OCI-LY1 (cell line): ENCODE measurements around the gene CDS1.

ENCODE experiments used
- H2AFZ ChIP-seq: fragments of 200-600 bp; sonication (generic), shearing (Covaris generic); 2 replicates; pipeline ENCODE4 v1.6.0; 2014; ENCODE audit warnings: antibody characterized with exemption, mild to moderate bottlenecking, low read length
- H3F3A ChIP-seq: fragments of 200-600 bp; sonication (generic), shearing (Covaris generic); 2 replicates; pipeline ENCODE4 v1.6.0; 2014; ENCODE audit warnings: mild to moderate bottlenecking, antibody characterized with exemption, low read length, moderate library complexity; ENCODE audit not compliant: insufficient read depth
- H3K27ac ChIP-seq: fragments of 200-600 bp; sonication (generic); 2 replicates; pipeline ENCODE4 v1.5.1; 2014; ENCODE audit warnings: low read length, mixed run types, mild to moderate bottlenecking, low read depth; ENCODE audit not compliant: poor library complexity, severe bottlenecking
- H3K27me3 ChIP-seq: fragments of 200-600 bp; sonication (generic); 2 replicates; pipeline ENCODE4 v1.6.0; 2014; ENCODE audit warnings: antibody characterized with exemption, mild to moderate bottlenecking, low read length, moderate library complexity; ENCODE audit not compliant: insufficient read depth
- H3K36me3 ChIP-seq: fragments of 200-600 bp; sonication (generic); 2 replicates; pipeline ENCODE4 v1.6.1; 2014; ENCODE audit warnings: mild to moderate bottlenecking, antibody characterized with exemption, low read length, moderate library complexity, mixed read lengths; ENCODE audit not compliant: insufficient read depth
- H3K4me1 ChIP-seq: fragments of 200-600 bp; sonication (generic); 2 replicates; pipeline ENCODE4 v1.5.1; 2014; ENCODE audit warnings: mild to moderate bottlenecking, low read length, moderate library complexity; ENCODE audit not compliant: insufficient read depth, severe bottlenecking
- H3K4me2 ChIP-seq: fragments of 200-600 bp; sonication (generic), shearing (Covaris generic); 2 replicates; pipeline ENCODE4 v1.6.1; 2014; ENCODE audit warnings: low read length
- H3K4me3 ChIP-seq: fragments of 200-600 bp; sonication (generic); 2 replicates; pipeline ENCODE4 v1.5.1; 2014; ENCODE audit warnings: low read length, low read depth, mild to moderate bottlenecking, mixed read lengths; ENCODE audit not compliant: poor library complexity, severe bottlenecking
- H3K79me2 ChIP-seq: fragments of 200-600 bp; shearing (Covaris generic); 2 replicates; pipeline ENCODE4 v1.6.1; 2016; ENCODE audit warnings: mixed run types, low read length, mixed read lengths; ENCODE audit not compliant: insufficient read depth
- H3K9ac ChIP-seq: fragments of 200-600 bp; sonication (generic), shearing (Covaris generic); 2 replicates; pipeline ENCODE4 v1.6.1; 2014; ENCODE audit warnings: mild to moderate bottlenecking, low read length, mixed read lengths
- H3K9me2 ChIP-seq: fragments of 200-600 bp; sonication (generic), shearing (Covaris generic); 2 replicates; pipeline ENCODE4 v1.6.1; 2014; ENCODE audit warnings: low read depth, mild to moderate bottlenecking, low read length, mixed read lengths
- H3K9me3 ChIP-seq: fragments of 200-600 bp; shearing (Covaris generic); 2 replicates; pipeline ENCODE4 v1.6.1; 2014; ENCODE audit warnings: low read length, mixed read lengths
- H4K20me1 ChIP-seq: fragments of 200-600 bp; sonication (generic), shearing (Covaris generic); 2 replicates; pipeline ENCODE4 v1.6.0; 2016; ENCODE audit warnings: mild to moderate bottlenecking, low read length; ENCODE audit not compliant: insufficient read depth
- EZH2 ChIP-seq: fragments of 200-600 bp; sonication (generic), shearing (Covaris generic); IDR thresholded peaks from 2 replicates; pipeline ENCODE4 v1.8.0; 2017; ENCODE audit warnings: borderline replicate concordance, mixed run types, mild to moderate bottlenecking, antibody characterized with exemption, low read length, moderate library complexity, mixed read lengths
- TF ChIP-seq, protein P1 (sequence below): fragments of 200-600 bp; sonication (generic), shearing (Covaris generic); IDR thresholded peaks from 2 replicates; pipeline ENCODE4 v1.5.1; 2017; ENCODE audit warnings: mild to moderate bottlenecking, antibody characterized with exemption, low read length, moderate library complexity, mixed read lengths

Gene CDS1

GRCh38 chr4:84699001-84699671 lies 116.2 kb downstream of the CDS1 start:
- no peak overlapping the region for H3K9ac ChIP-seq
- TF ChIP-seq EZH2 = no peak
- TF ChIP-seq, protein P1, sequence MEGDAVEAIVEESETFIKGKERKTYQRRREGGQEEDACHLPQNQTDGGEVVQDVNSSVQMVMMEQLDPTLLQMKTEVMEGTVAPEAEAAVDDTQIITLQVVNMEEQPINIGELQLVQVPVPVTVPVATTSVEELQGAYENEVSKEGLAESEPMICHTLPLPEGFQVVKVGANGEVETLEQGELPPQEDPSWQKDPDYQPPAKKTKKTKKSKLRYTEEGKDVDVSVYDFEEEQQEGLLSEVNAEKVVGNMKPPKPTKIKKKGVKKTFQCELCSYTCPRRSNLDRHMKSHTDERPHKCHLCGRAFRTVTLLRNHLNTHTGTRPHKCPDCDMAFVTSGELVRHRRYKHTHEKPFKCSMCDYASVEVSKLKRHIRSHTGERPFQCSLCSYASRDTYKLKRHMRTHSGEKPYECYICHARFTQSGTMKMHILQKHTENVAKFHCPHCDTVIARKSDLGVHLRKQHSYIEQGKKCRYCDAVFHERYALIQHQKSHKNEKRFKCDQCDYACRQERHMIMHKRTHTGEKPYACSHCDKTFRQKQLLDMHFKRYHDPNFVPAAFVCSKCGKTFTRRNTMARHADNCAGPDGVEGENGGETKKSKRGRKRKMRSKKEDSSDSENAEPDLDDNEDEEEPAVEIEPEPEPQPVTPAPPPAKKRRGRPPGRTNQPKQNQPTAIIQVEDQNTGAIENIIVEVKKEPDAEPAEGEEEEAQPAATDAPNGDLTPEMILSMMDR = no peak
- no peaks in the 10 kb centered on the region for H3K36me3 ChIP-seq
- no peaks in the 10 kb centered on the region for H4K20me1 ChIP-seq
- no peaks in the 10 kb centered on the region for H3K27me3 ChIP-seq
- H2AFZ ChIP-seq = no peak overlapping the region
- no peaks in the 10 kb centered on the region for H3K4me1 ChIP-seq
- no peaks in the 10 kb centered on the region for H3F3A ChIP-seq
- no peak overlapping the region for H3K27ac ChIP-seq
- no peak overlapping the region for H3K4me3 ChIP-seq
- H3K79me2 ChIP-seq = no peaks in the 10 kb centered on the region
- no peaks in the 10 kb centered on the region for H3K9me2 ChIP-seq
- H3K4me2 ChIP-seq = no peak overlapping the region
- H3K9me3 ChIP-seq = no peaks in the 10 kb centered on the region
